ENCODE measurements around the gene WLS. TPM values are rescaled to one million over a fixed set of nuclear protein-coding genes. Genes with fewer than 3 reads are reported as not detected.

The WLS gene
- total RNA-seq, 1 donor from 2014 or later = 20.2 TPM

DNA sequence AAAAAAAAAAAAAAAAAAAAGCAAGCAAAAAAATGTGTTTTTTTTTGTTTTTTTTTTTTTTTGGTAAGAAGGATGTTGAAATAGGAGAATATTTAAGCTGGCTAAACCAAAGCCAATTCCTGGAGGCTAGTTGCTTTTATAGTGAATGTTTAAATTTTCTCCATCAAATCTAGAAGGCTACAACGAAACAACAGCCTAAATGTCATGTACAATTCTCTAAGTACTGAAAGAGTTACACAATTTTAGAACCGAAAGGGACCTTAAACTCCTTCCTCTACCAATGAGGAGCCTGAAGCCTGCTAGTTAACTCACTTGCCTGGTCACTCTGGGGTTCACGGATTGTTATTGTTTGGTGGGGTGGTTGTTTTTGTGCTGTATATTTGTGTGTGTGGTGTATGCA, 3.5 kb downstream of the WLS start:
- peak in 1 of 2 donors; percentile 29 for DNase-seq (ENCODE audit: low read depth in 2 of 2)

DNA sequence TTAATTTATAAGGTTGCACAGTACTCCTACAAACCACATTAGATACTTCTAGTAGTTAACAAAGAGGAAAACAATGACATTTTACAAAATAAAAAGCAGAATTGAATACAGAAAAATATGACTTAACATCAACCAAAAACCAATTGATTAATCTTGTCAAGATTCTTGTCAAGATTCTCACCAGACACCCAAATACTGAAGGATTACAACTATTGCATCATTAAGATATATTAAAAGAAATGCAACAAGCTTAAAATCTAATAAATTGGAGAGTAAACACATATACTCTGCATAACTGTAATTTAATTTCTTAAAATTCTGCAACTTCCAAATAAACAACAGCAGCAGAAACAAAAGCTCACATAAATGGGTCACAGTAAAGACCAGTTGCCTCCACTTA, 4.7 kb downstream of the WLS start:
- no peak for DNase-seq (ENCODE audit: low read depth in 2 of 2)

DNA sequence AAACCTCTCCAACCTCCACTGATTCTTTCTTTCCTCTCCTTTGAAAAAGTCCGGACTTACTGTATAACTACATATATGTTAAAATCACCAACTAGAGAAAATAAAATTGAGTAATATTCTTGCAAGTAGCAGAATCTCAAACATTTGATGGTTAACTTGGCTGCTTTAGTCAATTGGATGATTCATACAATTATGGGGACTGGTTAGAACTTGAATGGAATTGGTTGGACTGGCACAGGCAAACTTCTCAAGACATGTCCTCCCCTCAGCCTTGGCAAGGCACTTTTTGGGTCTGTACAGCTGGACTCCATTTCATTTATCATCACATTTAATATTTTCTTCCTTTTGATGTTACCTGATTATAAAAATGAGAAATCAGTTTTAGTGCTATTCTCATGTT, 6.5 kb downstream of the WLS start:
- no peak for DNase-seq (ENCODE audit: low read depth in 2 of 2)

DNA sequence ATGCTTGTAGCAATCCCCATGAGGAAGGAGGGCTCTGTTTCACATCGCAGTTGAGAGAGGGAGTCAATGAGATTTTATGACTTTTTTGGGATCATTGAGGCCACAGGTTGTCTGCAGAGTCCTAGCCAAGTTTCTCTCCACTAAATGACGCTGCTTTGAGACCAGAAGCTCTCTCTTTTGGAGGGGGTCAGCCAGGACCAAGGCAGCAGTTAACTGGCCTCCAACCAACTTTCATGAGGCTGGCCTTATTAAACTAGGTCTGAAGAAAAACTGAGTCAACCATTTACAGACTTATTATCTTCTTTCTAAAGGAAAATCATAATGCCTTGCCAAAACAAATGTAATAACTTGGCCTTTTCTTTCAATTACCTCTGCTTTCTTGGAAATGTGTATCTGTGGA, 8.6 kb downstream of the WLS start:
- no peak for DNase-seq (ENCODE audit: low read depth in 2 of 2)

DNA sequence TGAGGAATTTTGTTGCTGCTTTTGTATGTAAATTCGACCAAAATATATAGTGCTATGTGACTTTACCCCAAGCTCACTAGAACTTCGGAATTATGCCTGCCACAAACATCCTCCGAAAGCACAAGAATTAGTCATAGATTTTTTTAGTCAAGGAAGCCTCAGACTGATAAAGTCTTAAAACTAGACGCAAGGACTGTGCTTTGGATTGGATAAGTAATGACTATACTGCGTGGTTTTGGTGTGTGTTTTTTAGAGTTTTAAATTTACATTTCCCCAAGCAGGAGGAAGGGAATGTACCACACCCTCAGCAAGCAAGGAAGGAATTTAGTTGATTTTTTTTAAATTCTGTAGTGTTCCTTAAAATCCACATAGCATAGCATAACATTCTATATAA, 10.3 kb downstream of the WLS start:
- peak in 1 of 2 donors; percentile 50 for DNase-seq (ENCODE audit: low read depth in 2 of 2)

DNA sequence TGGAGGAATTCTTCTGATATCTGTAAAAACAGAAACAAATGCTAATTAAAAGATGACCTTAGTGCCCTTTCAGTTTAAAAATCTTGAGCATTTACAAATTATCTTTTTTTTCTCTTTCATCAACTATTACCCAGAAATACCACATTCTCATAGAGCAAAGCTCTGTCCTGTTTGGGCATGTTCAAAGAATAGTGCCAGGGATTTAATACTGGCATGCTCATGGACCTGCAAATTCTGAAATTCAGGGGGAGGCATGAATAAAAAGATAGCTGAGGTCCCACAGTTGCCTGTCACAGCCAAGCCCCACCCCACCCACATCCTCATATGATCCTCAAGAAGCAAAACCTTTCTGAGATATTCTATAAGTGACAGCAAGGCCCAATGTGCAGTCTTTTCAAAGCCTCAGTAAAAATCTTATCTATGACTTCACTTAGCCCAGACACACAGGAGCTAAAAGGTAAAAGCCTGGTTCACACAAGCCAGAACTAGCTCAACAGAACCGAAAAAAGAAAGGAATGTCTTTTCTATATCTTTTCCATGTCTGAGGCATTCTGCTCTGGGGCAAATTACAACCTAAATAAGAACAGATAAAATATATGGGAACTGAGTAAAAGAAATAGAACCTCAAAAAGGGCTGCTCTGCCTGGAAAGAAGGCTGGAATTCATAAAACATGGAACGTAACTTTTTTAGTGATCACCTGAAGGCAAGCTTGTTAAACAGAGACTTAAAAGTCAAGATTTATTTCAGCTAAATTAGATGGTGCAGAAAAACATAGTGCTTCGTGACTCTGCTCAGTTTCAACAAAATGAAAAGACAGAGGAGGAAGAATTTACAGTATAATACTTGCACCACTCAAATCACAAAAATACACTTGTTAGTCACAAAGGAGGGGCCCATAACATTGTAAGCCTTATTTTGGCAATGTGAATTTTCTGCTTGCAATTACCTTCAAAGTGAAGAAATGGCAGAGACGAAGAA, 11.0 kb downstream of the WLS start:
- DNase-seq (ENCODE audit: low read depth in 2 of 2) = no peak

DNA sequence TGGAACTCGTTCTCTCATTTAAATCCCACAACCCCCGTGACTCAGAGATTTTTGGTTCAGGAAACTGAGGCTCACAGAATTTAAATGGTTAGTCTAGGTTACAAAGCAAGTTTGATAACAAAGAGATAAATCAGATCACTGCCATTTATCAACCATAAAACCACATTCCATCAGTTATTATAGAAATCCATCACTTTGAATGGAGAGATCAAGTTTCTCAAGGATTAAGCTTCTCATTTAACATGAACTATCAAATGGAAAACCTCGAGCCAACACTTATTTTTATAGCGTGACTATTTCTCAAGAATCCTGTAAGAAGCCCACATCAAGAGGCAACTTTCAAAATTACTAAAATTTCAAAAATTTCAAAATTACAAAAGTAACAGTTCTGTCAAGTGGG, 11.9 kb downstream of the WLS start:
- DNase-seq (ENCODE audit: low read depth in 2 of 2) = no peak

DNA sequence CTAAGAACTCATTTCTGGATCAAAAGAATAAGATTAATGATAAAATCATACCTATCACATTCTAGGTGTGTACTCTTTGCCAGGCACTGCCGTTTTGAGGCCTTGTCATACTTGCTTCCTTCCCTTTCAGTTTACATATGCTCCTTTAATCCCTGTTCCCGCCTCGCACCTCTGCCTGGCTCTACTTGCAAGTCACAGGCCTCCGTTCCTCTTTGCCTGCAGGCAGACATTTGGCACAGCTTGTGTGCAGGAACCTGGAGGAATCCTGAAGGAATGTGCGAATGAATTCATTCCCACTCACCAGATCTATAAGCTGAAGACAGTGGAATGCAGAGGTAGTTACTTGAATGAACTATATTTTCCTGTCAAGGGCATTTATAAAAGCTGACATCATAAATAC, 13.8 kb downstream of the WLS start:
- peak in 1 of 2 donors; percentile 42 for DNase-seq (ENCODE audit: low read depth in 2 of 2)

DNA sequence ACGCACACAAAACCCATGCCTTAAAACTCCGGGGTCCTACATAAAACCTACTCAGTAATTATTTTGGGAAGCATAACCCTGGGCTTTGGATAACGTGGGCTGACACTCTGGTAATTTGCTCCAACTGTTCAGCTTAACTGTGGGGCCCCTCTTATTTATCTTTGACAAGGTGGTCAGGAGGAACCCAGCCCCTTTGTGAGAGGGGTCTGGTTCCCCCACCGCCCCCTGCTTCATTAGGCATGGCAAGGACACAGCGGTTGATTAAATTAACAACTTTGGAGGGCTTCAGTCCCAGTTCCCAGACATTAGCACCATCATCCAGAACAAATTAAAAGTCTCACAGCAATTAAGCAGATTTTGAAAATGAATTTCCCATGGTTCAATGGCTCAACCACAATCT, 14.7 kb downstream of the WLS start:
- DNase-seq (ENCODE audit: low read depth in 2 of 2) = no peak

DNA sequence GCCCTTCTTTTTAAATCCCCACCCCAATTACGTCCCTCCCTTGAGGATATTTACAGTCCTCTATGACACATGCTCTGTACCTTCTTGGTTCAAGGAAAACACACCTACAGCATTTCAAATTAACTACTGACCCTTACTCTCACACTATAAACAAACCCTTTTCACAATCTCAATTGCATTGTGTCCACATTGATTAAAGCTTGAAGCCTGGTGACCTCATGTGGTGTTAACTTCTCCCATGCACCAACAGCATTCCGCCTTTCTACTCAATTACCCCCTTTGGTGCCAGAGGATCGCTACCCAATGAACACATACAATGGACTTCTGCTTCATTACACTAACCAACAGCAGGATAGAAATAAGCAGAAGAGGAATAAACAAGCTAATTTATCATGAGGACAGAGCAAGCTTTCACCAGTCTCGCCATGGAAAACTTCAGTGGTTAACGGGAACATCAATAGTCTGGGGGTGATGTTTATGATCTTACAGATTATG, 15.2 kb downstream of the WLS start:
- DNase-seq (ENCODE audit: low read depth in 2 of 2) = no peak

DNA sequence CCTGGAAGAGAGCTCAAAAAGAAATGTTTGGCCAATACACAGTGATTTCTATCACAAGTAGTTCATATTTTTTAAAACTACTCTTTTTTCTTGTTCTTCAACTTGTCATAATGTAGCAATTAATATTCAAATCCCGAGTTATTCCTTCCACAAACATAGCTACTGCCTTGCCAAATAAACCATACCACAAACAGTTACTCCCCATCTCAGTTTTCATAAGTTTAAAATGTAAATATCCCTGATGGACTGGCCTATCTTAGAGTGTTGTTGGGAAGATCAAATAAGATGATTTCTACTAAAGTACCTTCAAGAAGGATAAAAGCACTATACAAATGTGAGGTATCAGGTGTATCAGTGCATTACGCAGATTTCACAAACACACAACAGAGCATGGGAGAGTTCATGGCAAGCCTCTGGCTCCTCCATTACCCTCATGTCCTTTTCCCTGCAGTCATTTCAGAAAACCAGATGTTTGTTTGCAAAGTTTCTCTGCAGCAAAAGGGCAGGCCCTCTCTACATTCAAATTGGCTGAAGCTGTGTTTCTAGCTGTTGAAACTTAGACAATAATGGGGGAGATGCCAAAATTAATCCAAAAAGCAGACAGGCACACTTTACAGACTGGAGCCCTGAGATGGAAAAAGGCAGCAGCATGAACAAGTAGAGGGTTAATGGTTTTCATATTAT, 16.1 kb downstream of the WLS start:
- no peak for DNase-seq (ENCODE audit: low read depth in 2 of 2)

DNA sequence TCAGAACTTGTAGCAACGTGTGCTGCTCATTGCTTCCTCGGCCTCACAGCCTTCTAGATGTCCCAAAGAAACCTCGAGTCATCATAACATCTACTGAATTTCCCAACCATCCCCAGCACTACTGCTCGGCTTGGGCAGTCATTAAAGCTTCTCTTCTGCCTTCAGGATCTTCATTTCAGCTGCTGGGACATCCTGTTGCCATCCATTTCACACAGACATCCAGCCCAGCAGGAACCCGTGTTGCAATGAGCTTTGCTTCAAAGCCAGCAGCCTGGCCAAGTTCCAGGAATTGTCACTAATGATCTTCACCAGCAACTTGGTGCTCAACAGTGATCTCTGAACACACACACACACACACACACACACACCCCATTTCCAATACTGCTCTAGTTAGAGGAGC, 18.5 kb downstream of the WLS start:
- DNase-seq (ENCODE audit: low read depth in 2 of 2) = peak; percentile 85 to 89

DNA sequence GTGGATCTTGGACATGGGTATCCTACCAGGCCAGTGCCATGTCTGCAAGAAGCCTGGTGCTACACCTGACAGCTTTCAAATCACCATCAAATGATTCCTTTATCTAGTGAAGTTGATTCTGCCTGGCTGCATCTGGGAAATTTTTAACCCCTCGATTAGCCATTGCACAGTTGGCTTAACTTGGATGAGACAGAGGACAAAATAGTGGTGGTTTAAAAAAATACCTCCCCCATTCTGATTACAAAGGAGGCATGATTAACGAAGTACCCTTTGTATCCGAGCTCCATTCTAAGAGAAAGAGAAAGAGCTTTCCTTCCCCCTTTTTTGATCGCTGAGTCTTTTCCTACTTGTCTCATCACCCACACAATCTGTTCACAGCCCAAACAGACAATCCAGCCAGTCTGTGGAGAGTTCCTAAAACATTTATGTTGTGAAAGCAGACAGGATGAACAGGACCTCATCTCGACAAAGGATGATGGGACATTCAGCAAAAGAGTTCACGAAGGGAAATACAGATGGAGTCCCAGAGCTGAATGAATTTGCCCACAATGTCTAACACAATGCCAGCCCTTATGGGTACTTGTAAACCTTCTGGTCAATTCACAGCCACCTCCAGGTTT, 20.5 kb downstream of the WLS start:
- no peak for DNase-seq (ENCODE audit: low read depth in 2 of 2)

DNA sequence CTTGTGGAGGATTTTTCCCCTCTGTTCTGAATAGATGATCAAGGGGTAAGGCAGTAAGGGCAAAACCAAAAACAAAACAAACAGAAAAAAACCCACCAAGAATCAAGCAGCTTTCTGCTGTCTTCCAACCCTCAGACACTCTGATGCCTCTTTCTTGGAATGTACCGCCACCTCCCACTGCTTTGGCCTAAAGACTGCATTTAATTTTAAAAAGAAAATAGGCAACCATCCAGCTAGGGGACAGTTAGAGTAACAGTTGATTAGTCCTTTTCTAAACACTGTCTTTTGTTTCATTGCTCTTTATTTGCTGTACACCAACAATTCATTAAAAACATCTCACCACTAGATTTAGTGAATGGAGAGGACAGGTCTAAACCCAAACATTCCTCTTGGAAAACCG, 21.5 kb downstream of the WLS start:
- DNase-seq (ENCODE audit: low read depth in 2 of 2) = no peak

DNA sequence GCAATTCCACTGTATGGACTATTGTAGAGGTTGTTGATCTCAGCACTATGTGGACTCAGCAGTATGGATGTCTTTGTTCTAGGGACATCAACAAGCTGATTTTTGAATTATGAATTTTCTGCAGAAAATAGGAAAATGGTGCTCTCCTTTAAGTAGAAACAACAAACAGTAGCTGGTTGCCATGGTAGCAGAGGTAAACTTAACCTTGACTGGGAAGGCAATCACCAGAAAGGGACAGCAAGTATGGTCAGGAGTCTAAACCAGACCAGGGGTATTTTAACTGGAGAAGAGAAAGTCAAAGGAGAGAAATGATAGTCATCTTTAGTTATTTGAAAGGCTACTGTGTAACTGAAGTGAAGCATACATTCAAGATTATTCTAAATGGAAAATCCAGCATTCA, 22.3 kb downstream of the WLS start:
- peak; percentile 66 to 76 for DNase-seq (ENCODE audit: low read depth in 2 of 2)

DNA sequence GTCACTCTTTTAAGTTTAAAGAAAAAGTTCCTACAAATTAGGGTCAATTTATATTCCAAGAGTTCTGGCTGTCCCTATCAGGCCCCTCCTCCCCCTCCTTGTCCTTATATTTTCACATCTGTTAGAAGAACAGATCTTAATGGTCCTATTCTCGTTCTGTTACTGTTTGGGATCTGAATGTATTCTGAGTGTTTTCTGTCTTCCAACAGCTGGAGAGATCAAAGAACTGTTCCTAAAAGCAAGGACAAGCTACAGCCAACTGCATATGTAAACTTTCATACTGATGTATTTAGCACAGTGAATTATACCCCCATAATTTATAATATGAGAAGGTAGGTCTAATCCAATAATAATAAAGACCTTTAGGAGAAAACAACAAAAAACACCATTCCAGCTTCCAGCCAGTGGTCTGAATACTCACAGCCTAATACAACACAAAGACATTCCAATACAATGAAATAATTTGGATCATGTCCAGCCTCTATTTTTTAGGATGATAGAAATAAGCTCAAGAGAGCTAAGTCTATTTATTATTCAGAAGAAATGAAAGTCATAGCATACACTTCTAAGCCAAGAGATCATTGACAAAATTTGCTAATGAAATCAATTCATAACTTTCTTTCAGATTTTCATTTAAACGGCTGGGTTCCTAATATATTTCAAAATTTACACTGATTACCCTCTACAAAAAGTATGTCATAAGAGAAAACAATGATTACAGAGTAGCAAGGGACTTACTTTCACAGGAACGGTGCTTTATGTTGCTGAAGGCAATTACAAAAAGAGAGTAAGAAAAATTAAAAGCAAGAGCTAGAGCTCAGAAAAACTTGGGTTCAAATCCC, 25.3 kb downstream of the WLS start:
- DNase-seq (ENCODE audit: low read depth in 2 of 2) = peak; percentile 64 to 82

DNA sequence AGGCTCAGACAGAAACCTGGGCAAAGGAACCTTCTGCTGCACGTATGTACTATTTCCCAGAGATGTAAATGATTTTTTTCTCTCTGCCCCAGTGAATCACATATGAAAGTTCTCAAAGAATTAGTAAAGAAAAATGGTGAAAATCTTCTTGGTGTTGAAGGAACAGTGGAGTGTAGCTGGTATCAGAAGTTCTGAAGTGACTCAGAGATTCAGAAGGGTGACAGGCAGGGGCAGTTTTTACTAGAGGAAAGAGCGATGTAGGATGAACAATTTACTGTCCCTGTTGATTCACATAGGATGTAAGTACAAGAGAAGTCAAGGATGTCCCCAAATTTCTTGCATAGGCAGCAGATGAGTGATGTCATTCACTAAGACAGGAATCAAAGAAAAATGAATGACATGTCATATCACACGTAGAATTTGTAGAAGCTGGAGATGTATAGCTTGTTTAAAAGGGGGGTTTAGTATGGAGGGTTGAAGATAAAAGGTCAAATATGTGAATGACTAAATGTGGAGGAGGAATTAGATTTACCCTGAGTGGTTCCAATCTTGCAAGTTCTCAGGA, 26.4 kb downstream of the WLS start:
- DNase-seq (ENCODE audit: low read depth in 2 of 2) = peak in 1 of 2 donors; percentile 39

DNA sequence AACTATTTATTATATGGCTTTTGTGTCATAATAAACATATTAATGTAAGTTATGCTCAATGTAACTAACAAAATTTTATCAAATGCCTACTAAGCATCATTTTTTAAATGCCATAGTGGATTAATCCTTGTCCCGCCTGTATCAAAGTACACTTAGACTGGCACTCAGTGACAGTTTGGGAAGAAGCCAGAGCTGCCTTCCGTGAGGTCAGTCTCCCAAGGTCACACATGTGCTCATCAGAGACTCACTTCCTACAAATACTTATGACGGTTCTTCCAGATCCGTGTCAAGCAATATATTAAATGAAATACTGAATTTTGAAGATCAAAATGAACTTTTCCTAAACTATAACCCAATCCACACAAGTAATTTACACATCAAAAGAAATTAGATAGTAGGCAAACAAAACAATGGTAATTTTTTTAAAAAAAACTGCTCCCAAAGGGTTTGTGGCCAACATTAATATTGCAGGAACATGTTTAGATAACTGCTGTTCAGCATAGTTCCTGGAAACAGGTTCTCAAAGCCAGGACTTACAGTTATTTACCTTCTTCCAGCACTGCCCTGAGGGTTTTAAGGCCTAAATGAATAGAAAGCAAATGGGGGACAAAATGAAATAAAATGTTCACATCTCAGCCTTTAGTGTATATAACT, 27.2 kb downstream of the WLS start:
- DNase-seq (ENCODE audit: low read depth in 2 of 2) = peak; percentile 57 to 73

DNA sequence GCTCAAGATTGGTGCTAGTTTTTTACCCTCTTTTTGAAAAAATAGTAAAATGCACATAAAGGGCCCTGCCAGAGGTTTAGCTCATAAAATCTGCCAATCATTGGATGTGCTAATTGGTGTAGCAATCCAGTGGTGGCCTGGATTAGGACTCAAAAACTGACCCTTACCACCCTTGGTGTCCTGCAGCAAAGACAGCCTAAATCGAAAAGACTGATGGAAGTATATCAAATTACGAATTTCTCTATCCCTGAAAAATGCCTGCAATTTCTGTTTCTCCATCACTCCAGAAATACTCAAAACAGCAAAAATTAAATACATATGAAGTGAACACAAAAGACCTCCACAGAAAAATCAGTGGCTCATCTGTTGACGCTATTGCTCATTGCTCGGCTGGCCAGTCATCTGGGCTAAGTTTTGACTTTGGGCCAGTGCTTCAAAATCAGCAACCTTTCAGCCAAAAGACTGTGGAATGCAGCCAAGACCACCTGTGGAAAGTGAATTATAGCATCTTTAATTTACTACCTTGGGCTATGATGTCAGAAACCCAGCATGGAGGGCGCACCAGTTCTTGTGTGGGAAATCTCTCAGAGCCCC, 30.0 kb downstream of the WLS start:
- DNase-seq (ENCODE audit: low read depth in 2 of 2) = peak in 1 of 2 donors; percentile 20

Measured in lung microvascular endothelial cell (primary cell).